Lower leg skin (tissue), 4 donors: ENCODE data around the gene GRB7. TPM values are rescaled to one million over a fixed set of nuclear protein-coding genes. Genes with fewer than 3 reads are reported as not detected.

Experiments
- DNase-seq, 2 donors: peaks; one replicate each; pipeline ENCODE4 v3.0.0-alpha.2; 2019; ENCODE audit warnings: low spot score in 2 of 2
- H3K4me3 ChIP-seq: fragments of 200-600 bp; sonication (generic); 2 replicates; pipeline ENCODE4 v1.5.1; 2017; ENCODE audit warnings: mild to moderate bottlenecking, low read depth; ENCODE audit not compliant: poor library complexity, severe bottlenecking
- POLR2A ChIP-seq, 2 donors: fragments of 450-650 bp; IDR thresholded peaks; one replicate each; pipeline ENCODE4 v1.6.1; 2016 to 2017; ENCODE audit warnings: antibody characterized with exemption in 2 of 2, mild to moderate bottlenecking in 1 of 2, moderate library complexity in 1 of 2
- WGBS, 2 donors: methylation state at CpG; one replicate each; pipeline ENCODE4 v1.1.5; 2018; 5-methylcytosine and 5-hydroxymethylcytosine counted together
- intact Hi-C: fragments of 100-400 bp; cut with DNase I; formaldehyde crosslinking; loops from one replicate; pipeline ENCODE4 v1.15.0; 2023; ENCODE audit warnings: low total_unique reads
- total RNA-seq, 4 donors: library from RNA; depleted of rRNA; stranded (reverse); fragments of >200 nt; gene quantifications; one replicate each; pipeline ENCODE4 v1.1.0, GENCODE V29; 2016
- TF ChIP-seq, protein P1 (sequence below), 3 donors: fragments of 450-650 bp; IDR thresholded peaks; one replicate each; pipeline ENCODE4 v1.5.1; 2016; ENCODE audit warnings: antibody characterized with exemption in 3 of 3, mild to moderate bottlenecking in 3 of 3, moderate library complexity in 2 of 3

The GRB7 gene
- 100 to 1,000 TPM in 2 of 4 donors, 10 to 100 TPM in 2; 66.0 to 148 (median 97.4) TPM for total RNA-seq

GRCh38 chr17:39737760-39738567 is at the start of gene GRB7:
Gene GRB7, plus strand, starts transcription at chr17:39737938. Its CDS starts 4,364 bp downstream, at chr17:39742302.
- H3K4me3 ChIP-seq = peak within 1 kb of the TSS; percentile 35
- 7 to 14% methylated on average over 30 to 34 of the region's 34 CpGs for WGBS, 2 donors
- DNase-seq = peak in 1 of 2 donors; percentile 66
- intact Hi-C loops = no loop called here
- no peak for TF ChIP-seq POLR2A (IDR thresholded peaks at IDR 0.05)
- TF ChIP-seq, protein P1, sequence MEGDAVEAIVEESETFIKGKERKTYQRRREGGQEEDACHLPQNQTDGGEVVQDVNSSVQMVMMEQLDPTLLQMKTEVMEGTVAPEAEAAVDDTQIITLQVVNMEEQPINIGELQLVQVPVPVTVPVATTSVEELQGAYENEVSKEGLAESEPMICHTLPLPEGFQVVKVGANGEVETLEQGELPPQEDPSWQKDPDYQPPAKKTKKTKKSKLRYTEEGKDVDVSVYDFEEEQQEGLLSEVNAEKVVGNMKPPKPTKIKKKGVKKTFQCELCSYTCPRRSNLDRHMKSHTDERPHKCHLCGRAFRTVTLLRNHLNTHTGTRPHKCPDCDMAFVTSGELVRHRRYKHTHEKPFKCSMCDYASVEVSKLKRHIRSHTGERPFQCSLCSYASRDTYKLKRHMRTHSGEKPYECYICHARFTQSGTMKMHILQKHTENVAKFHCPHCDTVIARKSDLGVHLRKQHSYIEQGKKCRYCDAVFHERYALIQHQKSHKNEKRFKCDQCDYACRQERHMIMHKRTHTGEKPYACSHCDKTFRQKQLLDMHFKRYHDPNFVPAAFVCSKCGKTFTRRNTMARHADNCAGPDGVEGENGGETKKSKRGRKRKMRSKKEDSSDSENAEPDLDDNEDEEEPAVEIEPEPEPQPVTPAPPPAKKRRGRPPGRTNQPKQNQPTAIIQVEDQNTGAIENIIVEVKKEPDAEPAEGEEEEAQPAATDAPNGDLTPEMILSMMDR (IDR thresholded peaks at IDR 0.05) = no peak

DNA sequence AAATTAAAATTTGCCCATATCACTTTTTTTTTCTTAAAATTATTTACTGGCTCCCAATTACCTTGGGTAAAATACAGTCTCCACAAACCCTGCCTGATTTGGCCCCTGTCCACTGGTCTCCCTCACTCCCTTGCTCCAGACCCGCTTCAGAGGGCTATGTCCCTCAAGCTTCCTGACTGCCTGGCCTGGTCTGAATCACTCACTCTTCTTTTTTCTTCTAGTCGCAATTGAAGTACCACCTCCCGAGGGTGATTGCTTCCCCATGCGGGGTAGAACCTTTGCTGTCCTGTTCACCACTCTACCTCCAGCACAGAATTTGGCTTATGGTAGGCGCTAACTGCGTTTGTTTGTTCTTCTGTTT is 49.3 kb upstream of the GRB7 start:
- WGBS, 2 donors = 20 to 27% methylated on average over 6 of the region's 6 CpGs

DNA sequence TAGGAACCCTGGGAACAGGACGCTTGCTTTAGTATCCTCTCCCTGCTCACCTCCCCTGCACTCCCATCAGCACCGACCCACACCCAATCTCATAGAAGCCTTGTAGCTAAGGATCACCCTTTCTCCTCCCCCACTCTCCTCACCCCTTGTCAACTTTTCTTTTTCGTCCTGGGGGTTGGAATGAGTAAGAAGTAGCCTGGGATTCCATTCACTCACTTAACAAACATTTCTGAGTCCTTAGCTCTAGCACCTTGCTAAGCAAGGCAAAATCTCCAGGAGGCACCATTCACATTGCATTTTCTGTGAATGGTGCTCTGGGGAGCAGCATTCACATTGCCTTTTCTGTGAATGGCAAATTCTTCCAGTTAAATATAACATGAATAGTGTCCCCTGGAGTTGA is 48.8 kb upstream of the GRB7 start:
- intact Hi-C loops = no loop called here
- 51 to 53% methylated on average over 3 of the region's 3 CpGs for WGBS, 2 donors
- no peak for DNase-seq
- H3K4me3 ChIP-seq = no peak overlapping the region
- TF ChIP-seq, protein P1 (IDR thresholded peaks at IDR 0.05) = no peak
- TF ChIP-seq POLR2A (IDR thresholded peaks at IDR 0.05) = no peak

More for the DNA sequence above, 49.3 kb upstream of the GRB7 start:
- intact Hi-C loops = no loop called here
- DNase-seq = no peak
- H3K4me3 ChIP-seq = peak overlapping the region; percentile 50
- TF ChIP-seq, protein P1 (IDR thresholded peaks at IDR 0.05) = no peak
- TF ChIP-seq POLR2A (IDR thresholded peaks at IDR 0.05) = no peak

- 86 to 88% methylated on average over 5 of the region's 5 CpGs for WGBS, 2 donors
- no peak overlapping the region for H3K4me3 ChIP-seq
- no peak for DNase-seq
- TF ChIP-seq POLR2A (IDR thresholded peaks at IDR 0.05) = no peak
- TF ChIP-seq, protein P1 (IDR thresholded peaks at IDR 0.05) = no peak
- intact Hi-C loops = no loop called here
Measured at GRCh38 chr17:39694593-39694992, 43.1 kb upstream of the GRB7 start.

DNA sequence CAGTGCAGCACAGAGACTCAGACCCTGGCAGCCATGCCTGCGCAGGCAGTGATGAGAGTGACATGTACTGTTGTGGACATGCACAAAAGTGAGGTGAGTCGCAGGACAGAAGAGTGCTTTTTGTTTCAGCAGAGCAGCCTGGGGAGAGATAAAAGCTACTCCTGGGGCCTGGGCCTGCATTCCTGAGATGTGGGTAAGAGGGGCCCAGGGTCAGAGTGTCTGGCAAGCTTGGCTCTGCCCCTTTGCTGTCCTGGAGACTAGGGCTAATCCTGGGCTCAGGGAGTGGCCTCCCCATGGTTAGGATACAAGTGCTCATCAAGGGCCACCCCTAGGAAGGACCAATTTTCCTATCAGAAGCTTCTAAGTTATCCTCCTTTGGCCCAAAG is 42.7 kb upstream of the GRB7 start:
- WGBS, 2 donors = 89 to 92% methylated on average over 2 of the region's 2 CpGs
- TF ChIP-seq, protein P1 (IDR thresholded peaks at IDR 0.05) = no peak
- no peak for TF ChIP-seq POLR2A (IDR thresholded peaks at IDR 0.05)

More for the DNA sequence above, 42.7 kb upstream of the GRB7 start:
- no peak overlapping the region for H3K4me3 ChIP-seq
- intact Hi-C loops = no loop called here
- DNase-seq = no peak
